ENCODE results near the gene EHMT2. TPM values are rescaled to one million over a fixed set of nuclear protein-coding genes. Genes with fewer than 3 reads are reported as not detected.
A peak's percentile ranks its signal among the peaks of the same experiment; 100 is the strongest.

EHMT2 gene
- total RNA-seq, 1 donor from 2014 or later, result 135 TPM

GRCh38 chr6:31830886-31831335, 66.6 kb downstream of the EHMT2 start:
- peak overlapping the region; percentile 83 for H3K4me3 Mint-ChIP-seq
- H3K27me3 Mint-ChIP-seq (ENCODE audit: low read depth), result no peaks in the 10 kb centered on the region
- no peak for DNase-seq (ENCODE audit: low spot score in 2 of 2, unreplicated experiment in 2 of 2)
- no peaks in the 10 kb centered on the region for H3K9me3 Mint-ChIP-seq
- no peak for TF ChIP-seq CTCF (IDR thresholded peaks at IDR 0.05; ENCODE audit: unreplicated experiment)
- peak overlapping the region; percentile 96 for H3K27ac Mint-ChIP-seq
- peaks cover 31% of the 10 kb centered on the region for H3K4me1 Mint-ChIP-seq
- H3K36me3 Mint-ChIP-seq, result no peaks in the 10 kb centered on the region

Other genes starting within 250 kb of the EHMT2 start
- 327 to 338 TPM (median 338 TPM) in 3 replicates for gene BAG6, start 245.0 kb downstream of the EHMT2 start, total RNA-seq
- 2.4 to 3.4 TPM (median 3.1 TPM) in 3 replicates for gene APOM, start 241.8 kb downstream of the EHMT2 start, total RNA-seq
- gene C6orf47, start 236.9 kb downstream of the EHMT2 start, total RNA-seq, result 19.0 to 19.3 TPM (median 19.2 TPM) in 3 replicates
- gene GPANK1, start 232.7 kb downstream of the EHMT2 start, total RNA-seq, result 12.7 to 14.8 TPM (median 14.3 TPM) in 3 replicates
- gene CSNK2B, start 231.6 kb downstream of the EHMT2 start, total RNA-seq, result 155 to 157 TPM (median 157 TPM) in 3 replicates
- 34.2 to 37.5 TPM (median 36.5 TPM) in 3 replicates for gene LY6G5B, start 227.7 kb downstream of the EHMT2 start, total RNA-seq
- gene LY6G5C, start 216.6 kb downstream of the EHMT2 start, total RNA-seq, result 1.5 to 2.3 TPM (median 2.3 TPM) in 3 replicates
- 54.1 to 55.4 TPM (median 54.6 TPM) in 3 replicates for gene ABHD16A, start 194.4 kb downstream of the EHMT2 start, total RNA-seq
- gene LY6G6F, start 190.8 kb downstream of the EHMT2 start, total RNA-seq, result not detected in 3 replicates
- gene LY6G6D, start 182.3 kb downstream of the EHMT2 start, total RNA-seq, result 0.67 to 1.8 TPM (median 0.82 TPM) in 3 replicates
- gene LY6G6C, start 176.0 kb downstream of the EHMT2 start, total RNA-seq, result 0.89 to 1.4 TPM (median 1.3 TPM) in 3 replicates
- 0.16 to 0.33 TPM (median 0.25 TPM) in 3 replicates for gene MPIG6B, start 174.3 kb downstream of the EHMT2 start, total RNA-seq
- 142 to 144 TPM (median 143 TPM) in 3 replicates for gene DDAH2, start 168.4 kb downstream of the EHMT2 start, total RNA-seq
- 133 to 139 TPM (median 136 TPM) in 3 replicates for gene CLIC1, start 161.2 kb downstream of the EHMT2 start, total RNA-seq
- gene MSH5, start 157.7 kb downstream of the EHMT2 start, total RNA-seq, result 38.6 to 48.2 TPM (median 42.9 TPM) in 3 replicates
- 8.7 to 12.8 TPM (median 11.6 TPM) in 3 replicates for gene SAPCD1, start 135.0 kb downstream of the EHMT2 start, total RNA-seq
- gene VWA7, start 120.4 kb downstream of the EHMT2 start, total RNA-seq, result 1.5 to 1.8 TPM (median 1.6 TPM) in 3 replicates
- 82.8 to 90.4 TPM (median 83.8 TPM) in 3 replicates for gene VARS1, start 101.9 kb downstream of the EHMT2 start, total RNA-seq
- gene LSM2, start 90.7 kb downstream of the EHMT2 start, total RNA-seq, result 55.8 to 58.2 TPM (median 57.0 TPM) in 3 replicates
- 1.7 to 2.2 TPM (median 2.1 TPM) in 3 replicates for gene HSPA1L, start 82.4 kb downstream of the EHMT2 start, total RNA-seq
- 61.3 to 70.1 TPM (median 61.7 TPM) in 3 replicates for gene HSPA1A, start 82.2 kb downstream of the EHMT2 start, total RNA-seq
- 105 to 109 TPM (median 108 TPM) in 3 replicates for gene HSPA1B, start 70.0 kb downstream of the EHMT2 start, total RNA-seq
- gene NEU1, start 34.9 kb downstream of the EHMT2 start, total RNA-seq, result 23.2 to 24.7 TPM (median 24.4 TPM) in 3 replicates
- 0.40 to 0.94 TPM (median 0.66 TPM) in 3 replicates for gene SLC44A4, start 18.7 kb downstream of the EHMT2 start, total RNA-seq
- 35.3 to 37.1 TPM (median 35.9 TPM) in 3 replicates for gene ZBTB12, start 4.4 kb upstream of the EHMT2 start, total RNA-seq
- gene C2, start 30.0 kb upstream of the EHMT2 start, total RNA-seq, result 1.6 to 2.9 TPM (median 2.7 TPM) in 3 replicates
- 1.4 to 2.4 TPM (median 1.8 TPM) in 3 replicates for gene CFB, start 48.4 kb upstream of the EHMT2 start, total RNA-seq
- gene NELFE, start 61.3 kb upstream of the EHMT2 start, total RNA-seq, result 55.5 to 60.0 TPM (median 59.8 TPM) in 3 replicates
- 78.6 to 84.3 TPM (median 82.0 TPM) in 3 replicates for gene SKIC2, start 61.5 kb upstream of the EHMT2 start, total RNA-seq
- gene DXO, start 74.4 kb upstream of the EHMT2 start, total RNA-seq, result 25.2 to 28.1 TPM (median 26.1 TPM) in 3 replicates
- gene C4A, start 84.4 kb upstream of the EHMT2 start, total RNA-seq, result 12.0 to 15.3 TPM (median 12.3 TPM) in 3 replicates
- 10.4 to 12.5 TPM (median 11.5 TPM) in 3 replicates for gene C4B, start 117.1 kb upstream of the EHMT2 start, total RNA-seq
- 0.58 to 1.2 TPM (median 0.91 TPM) in 3 replicates for gene CYP21A2, start 140.7 kb upstream of the EHMT2 start, total RNA-seq
- gene TNXB, start 211.6 kb upstream of the EHMT2 start, total RNA-seq, result 10.8 to 13.9 TPM (median 13.6 TPM) in 3 replicates
- gene ATF6B, start 230.5 kb upstream of the EHMT2 start, total RNA-seq, result 95.8 to 99.8 TPM (median 96.3 TPM) in 3 replicates
- gene FKBPL, start 232.6 kb upstream of the EHMT2 start, total RNA-seq, result 5.4 to 6.0 TPM (median 6.0 TPM) in 3 replicates